Ishikawa (cell line): ENCODE data around the gene ELFN1.

Experiments used
- EGR1 ChIP-seq: IDR thresholded peaks from 2 replicates; pipeline ENCODE4 v1.6.1; 2012
- EP300 ChIP-seq: IDR thresholded peaks from 2 replicates; pipeline ENCODE4 v1.6.1; 2012; ENCODE audit warnings: borderline replicate concordance
- MAX ChIP-seq: IDR thresholded peaks from 2 replicates; pipeline ENCODE4 v1.6.1; 2012
- NFIC ChIP-seq: IDR thresholded peaks from 2 replicates; pipeline ENCODE4 v1.6.1; 2012
- RAD21 ChIP-seq: IDR thresholded peaks from 2 replicates; pipeline ENCODE4 v1.6.1; 2012; ENCODE audit warnings: low read depth
- REST ChIP-seq: IDR thresholded peaks from 2 replicates; pipeline ENCODE4 v1.6.1; 2012; ENCODE audit warnings: low read depth, mild to moderate bottlenecking
- TAF1 ChIP-seq: IDR thresholded peaks from 2 replicates; pipeline ENCODE4 v1.6.1; 2012; ENCODE audit warnings: low read depth, mild to moderate bottlenecking
- TCF12 ChIP-seq: IDR thresholded peaks from 2 replicates; pipeline ENCODE4 v1.6.1; 2012; ENCODE audit warnings: low read depth
- YY1 ChIP-seq: IDR thresholded peaks from 2 replicates; pipeline ENCODE4 v1.6.1; 2012; ENCODE audit warnings: low read depth

DNA sequence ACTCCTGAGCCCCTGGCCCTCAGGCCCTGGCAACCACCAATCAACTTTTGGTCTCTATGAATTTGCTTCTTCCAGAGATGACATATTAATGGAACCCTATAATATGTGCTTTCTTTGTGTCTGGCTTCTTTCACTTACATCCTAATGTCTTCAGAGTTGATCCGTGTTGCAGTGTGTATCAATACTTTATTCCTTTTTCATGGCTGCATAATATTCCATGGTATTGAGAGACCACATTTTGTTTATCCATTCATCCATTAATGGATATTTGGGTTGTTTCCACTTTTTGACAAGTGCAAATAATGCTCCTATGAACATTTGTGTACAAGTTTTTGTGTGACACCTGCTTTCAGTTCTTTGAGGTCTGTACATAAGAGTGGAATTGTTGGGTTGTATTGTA is 43.3 kb upstream of the ELFN1 start:
- TF ChIP-seq REST: no peak
- no peak for TF ChIP-seq TCF12
- TF ChIP-seq MAX: no peak
- no peak for TF ChIP-seq EP300
- no peak for TF ChIP-seq RAD21
- TF ChIP-seq YY1: no peak
- no peak for TF ChIP-seq TAF1
- TF ChIP-seq NFIC: no peak
- no peak for TF ChIP-seq EGR1
